Aorta (tissue), 5 donors: ENCODE results near the gene NAMPT. TPM values are rescaled to one million over a fixed set of nuclear protein-coding genes. Genes with fewer than 3 reads are reported as not detected.

Source experiments
- ATAC-seq: fragments of 200-7000 bp; cut with Tn5 transposase; one replicate; pipeline ENCODE4 v1.9.1; 2022; ENCODE audit warnings: moderate library complexity; ENCODE audit not compliant: low FRiP score
- DNase-seq, 2 donors: peaks; one replicate each; pipeline ENCODE4 v3.0.0-alpha.2; 2020
- H3K27ac ChIP-seq, 2 donors: one replicate each; pipeline ENCODE4 v1.5.1; 2013; ENCODE audit warnings: low read length in 2 of 2, mild to moderate bottlenecking in 2 of 2, moderate library complexity in 2 of 2, control low read depth in 1 of 2, inconsistent platforms in 1 of 2, low read depth in 1 of 2
- H3K27me3 ChIP-seq, 2 donors: one replicate each; pipeline ENCODE4 v1.6.1; 2013; ENCODE audit warnings: control low read depth in 1 of 2, low read length in 1 of 2, mild to moderate bottlenecking in 1 of 2, moderate library complexity in 1 of 2; ENCODE audit not compliant: insufficient read depth in 2 of 2, control insufficient read depth in 1 of 2
- H3K36me3 ChIP-seq, 2 donors: one replicate each; pipeline ENCODE4 v1.6.1; 2013; ENCODE audit warnings: control low read depth in 1 of 2, low read length in 1 of 2, mild to moderate bottlenecking in 1 of 2; ENCODE audit not compliant: insufficient read depth in 2 of 2, control insufficient read depth in 1 of 2
- H3K4me1 ChIP-seq, 2 donors: one replicate each; pipeline ENCODE4 v1.6.1; 2013; ENCODE audit warnings: low read length in 2 of 2, control low read depth in 1 of 2, mild to moderate bottlenecking in 1 of 2, moderate library complexity in 1 of 2; ENCODE audit not compliant: insufficient read depth in 2 of 2, control insufficient read depth in 1 of 2
- H3K4me3 ChIP-seq, 2 donors: one replicate each; pipeline ENCODE4 v1.5.1; 2013; ENCODE audit warnings: low read length in 2 of 2, control low read depth in 1 of 2, mild to moderate bottlenecking in 1 of 2
- H3K9me3 ChIP-seq: one replicate; pipeline ENCODE4 v1.6.1; 2013; ENCODE audit warnings: mild to moderate bottlenecking, low read length; ENCODE audit not compliant: control insufficient read depth
- WGBS, 2 donors: extraction: QIAGEN DNeasy Blood & Tissue Kit; methylation state at CpG; one replicate each; pipeline ENCODE4 v1.1.7; 2013; 5-methylcytosine and 5-hydroxymethylcytosine counted together
- intact Hi-C, 2 donors: fragments of 100-400 bp; cut with DNase I; formaldehyde crosslinking; loops; one replicate each; pipeline versions ENCODE4 v1.14.2 to v1.15.0; 2022
- polyA plus RNA-seq, 2 donors: library from polyadenylated mRNA; stranded (reverse); fragments of 200-250 nt; gene quantifications; one replicate each; pipeline ENCODE4 v1.2.3, GENCODE V29; 2013
- total RNA-seq, 2 donors: library from RNA; stranded (reverse); fragmentation: NEBNext Ultra II Directional; extraction: Animal tissue kit (Norgen Biotek cat#: 25700); gene quantifications; one replicate each; pipeline ENCODE4 v1.2.1, GENCODE V29; 2021
- donor health status: healthy with polysubstance abuse.
- donor health status: Bipolar disorder and iron deficiency.
- donor health status: DM: no; HTN: no; CAD: no.
- donor health status: DM: no; HTN: no; CAD: no.
- donor health status: DM: yes; HTN: yes; CAD: no.

NAMPT gene
- total and polyA plus RNA-seq, 4 donors, result 36.2 to 534 (median 142) TPM

DNA sequence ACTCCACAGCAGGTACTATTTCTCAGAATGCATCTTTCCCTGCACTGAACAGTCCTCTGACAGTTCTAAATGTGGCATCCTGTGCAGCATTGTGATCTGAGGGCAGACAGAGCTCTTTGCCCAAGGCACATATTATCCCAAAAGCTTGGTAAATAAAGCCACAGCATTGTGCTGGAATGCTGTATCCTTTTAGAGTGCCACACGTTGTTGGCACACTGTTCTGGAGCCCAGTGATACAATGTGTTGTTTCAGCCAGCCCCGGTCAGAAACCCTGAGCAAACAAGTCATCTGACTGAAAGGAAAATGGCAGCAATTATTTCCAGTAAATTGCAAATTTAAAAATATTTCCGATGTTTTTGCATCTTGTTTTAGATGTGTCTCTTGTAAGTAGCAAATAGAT is 45.4 kb downstream of the NAMPT start:
- H3K27ac ChIP-seq, result no peak overlapping the region
- no peaks in the 10 kb centered on the region for H3K4me1 ChIP-seq
- H3K27me3 ChIP-seq, result no peaks in the 10 kb centered on the region
- DNase-seq (no peak), ATAC-seq (no peak)
- no peaks in the 10 kb centered on the region for H3K36me3 ChIP-seq
- H3K4me3 ChIP-seq, result no peak overlapping the region
- intact Hi-C loops, result no loop called here
- WGBS, 2 donors, result 36 to 37% methylated on average over 3 of the region's 3 CpGs
- H3K9me3 ChIP-seq, result peaks cover 2% of the 10 kb centered on the region

GRCh38 chr7:106238830-106239229 is 46.0 kb downstream of the NAMPT start:
- ATAC-seq, result no peak

DNA sequence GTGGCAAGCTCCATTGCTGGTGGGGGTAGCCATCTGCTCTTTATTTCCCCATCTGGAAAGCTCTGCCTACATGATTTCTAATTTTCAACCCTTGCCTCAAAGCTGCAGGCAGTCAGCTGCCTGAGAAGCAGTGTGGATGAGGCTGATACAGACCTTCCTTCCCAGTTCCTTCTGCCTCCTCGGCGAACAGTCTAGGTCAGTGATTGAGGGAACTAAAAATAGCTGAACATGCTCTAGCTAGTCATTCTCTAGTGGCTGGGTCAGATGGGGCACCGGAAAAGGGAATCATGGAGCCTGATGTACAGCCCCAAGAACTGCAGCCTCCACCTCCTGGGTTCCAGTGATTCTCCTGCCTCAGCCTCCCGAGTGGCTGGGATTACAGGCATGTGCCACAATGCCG is 48.7 kb downstream of the NAMPT start:
- DNase-seq (peak in 1 of 2 donors; percentile 46), ATAC-seq (no peak)
- no peak overlapping the region for H3K4me3 ChIP-seq
- intact Hi-C loops, result no loop called here
- H3K36me3 ChIP-seq, result no peaks in the 10 kb centered on the region
- no peak overlapping the region for H3K27ac ChIP-seq
- WGBS, 2 donors, result 50 to 62% methylated on average over 5 of the region's 5 CpGs
- H3K27me3 ChIP-seq, result no peaks in the 10 kb centered on the region
- H3K4me1 ChIP-seq, result no peaks in the 10 kb centered on the region
- H3K9me3 ChIP-seq, result no peaks in the 10 kb centered on the region

More at GRCh38 chr7:106238830-106239229, 46.0 kb downstream of the NAMPT start:
- Histone ChIP-seq H3K4me3 (no peak overlapping the region), H3K27ac (no peak overlapping the region), H3K4me1 (no peaks in the 10 kb centered on the region), H3K27me3 (no peaks in the 10 kb centered on the region), H3K9me3 (peaks cover 2% of the 10 kb centered on the region), H3K36me3 (no peaks in the 10 kb centered on the region)
- no peak for DNase-seq
- intact Hi-C loops, result no loop called here
- 63 to 65% methylated on average over 5 of the region's 5 CpGs for WGBS, 2 donors

DNA sequence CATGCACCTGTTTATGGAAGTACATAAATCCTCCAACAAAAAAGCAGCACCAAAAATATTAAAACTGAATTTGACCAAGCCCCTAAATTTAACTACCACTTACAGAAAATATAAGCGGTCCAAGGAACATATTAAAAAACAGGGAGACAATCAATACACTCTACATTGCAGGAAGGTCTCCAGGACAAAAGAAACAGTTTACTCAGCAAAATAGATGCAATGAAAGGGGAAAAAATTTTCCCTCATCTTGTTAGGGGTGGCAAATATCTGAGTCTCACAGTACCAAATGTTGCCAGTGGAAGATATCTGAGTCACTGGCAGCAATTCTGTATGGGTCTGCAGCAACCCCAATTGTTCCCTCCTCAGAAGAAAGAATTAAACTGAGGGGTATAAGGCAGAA is 50.4 kb downstream of the NAMPT start:
- DNase-seq (no peak), ATAC-seq (no peak)
- H3K4me3 ChIP-seq, result no peak overlapping the region
- H3K27me3 ChIP-seq, result no peaks in the 10 kb centered on the region
- 93 to 94% methylated on average over 1 of the region's 1 CpG for WGBS, 2 donors
- no peaks in the 10 kb centered on the region for H3K9me3 ChIP-seq
- intact Hi-C loops, result no loop called here
- no peaks in the 10 kb centered on the region for H3K36me3 ChIP-seq
- no peaks in the 10 kb centered on the region for H3K4me1 ChIP-seq
- no peak overlapping the region for H3K27ac ChIP-seq

GRCh38 chr7:106231856-106232490 is 52.8 kb downstream of the NAMPT start:
- 71% methylated on average over 7 of the region's 7 CpGs for WGBS, 2 donors
- no peaks in the 10 kb centered on the region for H3K36me3 ChIP-seq
- no peak overlapping the region for H3K27ac ChIP-seq
- ATAC-seq, result no peak
- H3K27me3 ChIP-seq, result no peaks in the 10 kb centered on the region
- H3K4me3 ChIP-seq, result no peak overlapping the region
- DNase-seq, result no peak
- no peaks in the 10 kb centered on the region for H3K9me3 ChIP-seq
- intact Hi-C loops, result no loop called here
- no peaks in the 10 kb centered on the region for H3K4me1 ChIP-seq

- no peak for ATAC-seq
- Histone ChIP-seq H3K27me3 (no peaks in the 10 kb centered on the region), H3K9me3 (no peaks in the 10 kb centered on the region), H3K4me1 (no peaks in the 10 kb centered on the region), H3K4me3 (no peak overlapping the region), H3K27ac (no peak overlapping the region), H3K36me3 (no peaks in the 10 kb centered on the region)
- no peak for DNase-seq
- intact Hi-C loops, result no loop called here
Measured at GRCh38 chr7:106225856-106226255, 58.9 kb downstream of the NAMPT start.

DNA sequence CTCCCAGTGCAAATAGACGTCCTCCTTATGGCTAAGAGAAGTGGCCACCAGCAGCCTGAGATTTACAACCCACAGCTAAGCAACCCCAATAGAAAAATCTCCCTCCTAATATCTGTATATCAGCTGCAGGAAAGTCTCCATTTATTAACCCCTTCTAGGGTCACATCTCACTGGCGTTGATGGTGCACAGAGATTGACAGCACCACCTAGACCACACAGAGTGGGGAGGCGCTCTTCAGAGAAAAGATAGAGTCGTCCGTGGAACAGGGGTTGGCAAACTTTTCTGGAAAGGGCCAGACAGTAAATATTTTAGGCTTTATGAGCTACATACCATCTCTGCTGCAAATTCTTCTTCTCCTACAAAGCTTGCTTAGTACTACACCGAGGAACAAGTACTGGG is 60.0 kb downstream of the NAMPT start:
- 52 to 53% methylated on average over 6 of the region's 6 CpGs for WGBS, 2 donors
- H3K27ac ChIP-seq, result no peak overlapping the region

GRCh38 chr7:106223156-106223555 is 61.6 kb downstream of the NAMPT start:
- H3K4me3 ChIP-seq, result no peak overlapping the region
- H3K27me3 ChIP-seq, result no peaks in the 10 kb centered on the region
- DNase-seq (no peak), ATAC-seq (no peak)
- no peak overlapping the region for H3K27ac ChIP-seq
- intact Hi-C loops, result no loop called here
- no peaks in the 10 kb centered on the region for H3K4me1 ChIP-seq
- 81 to 93% methylated on average over 4 of the region's 4 CpGs for WGBS, 2 donors
- H3K36me3 ChIP-seq, result no peaks in the 10 kb centered on the region
- H3K9me3 ChIP-seq, result no peaks in the 10 kb centered on the region

More for the DNA sequence above, 60.0 kb downstream of the NAMPT start:
- Histone ChIP-seq H3K4me1 (no peaks in the 10 kb centered on the region), H3K4me3 (no peak overlapping the region), H3K9me3 (no peaks in the 10 kb centered on the region), H3K27me3 (no peaks in the 10 kb centered on the region), H3K36me3 (no peaks in the 10 kb centered on the region)
- ATAC-seq (no peak), DNase-seq (no peak)
- intact Hi-C loops, result no loop called here

GRCh38 chr7:106222545-106222944 is 62.2 kb downstream of the NAMPT start:
- ATAC-seq, result no peak
- intact Hi-C loops, result no loop called here
- DNase-seq, result no peak
- Histone ChIP-seq H3K9me3 (no peaks in the 10 kb centered on the region), H3K27ac (no peak overlapping the region), H3K4me1 (no peaks in the 10 kb centered on the region), H3K36me3 (no peaks in the 10 kb centered on the region), H3K4me3 (no peak overlapping the region), H3K27me3 (no peaks in the 10 kb centered on the region)
- WGBS, 2 donors, result 83 to 91% methylated on average over 2 of the region's 2 CpGs
